Large intestine (tissue), 3 donors: Measurements from ENCODE around the gene C6orf62. TPM values are rescaled to one million over a fixed set of nuclear protein-coding genes. Genes with fewer than 3 reads are reported as not detected.

Source experiments
- DNase-seq, 2 donors: peaks; one replicate each; pipeline versions ENCODE4 v3.0.0 to v3.0.0-alpha.2; 2013
- H3K27ac ChIP-seq: one replicate; pipeline ENCODE4 v1.5.1; 2013; ENCODE audit warnings: low read length
- H3K27me3 ChIP-seq: 2 replicates; pipeline ENCODE4 v1.6.1; 2013; ENCODE audit warnings: low read length; ENCODE audit not compliant: control insufficient read depth, insufficient read depth
- H3K36me3 ChIP-seq: 2 replicates; pipeline ENCODE4 v1.6.1; 2013; ENCODE audit warnings: low read length; ENCODE audit not compliant: control insufficient read depth, insufficient read depth
- H3K4me1 ChIP-seq: one replicate; pipeline ENCODE4 v1.6.1; 2013; ENCODE audit warnings: low read length; ENCODE audit not compliant: control insufficient read depth, insufficient read depth
- H3K4me3 ChIP-seq: one replicate; pipeline ENCODE4 v1.5.1; 2013; ENCODE audit warnings: low read length
- H3K9me3 ChIP-seq: one replicate; pipeline ENCODE4 v1.6.1; 2013; ENCODE audit warnings: mild to moderate bottlenecking, low read depth, low read length, moderate library complexity; ENCODE audit not compliant: control insufficient read depth
- WGBS: methylation state at CpG from one replicate; pipeline ENCODE4 v1.1.5; 2013; ENCODE audit warnings: low lambda C conversion rate; ENCODE audit not compliant: insufficient coverage; 5-methylcytosine and 5-hydroxymethylcytosine counted together
- polyA plus RNA-seq: library from polyadenylated mRNA; unstranded; fragments of 120-200 nt; gene quantifications from one replicate; pipeline ENCODE4 v1.2.1, GENCODE V29; 2013

C6orf62 gene
- polyA plus RNA-seq, 1 donor: 84.4 TPM

- peak overlapping the region; percentile 97 for H3K27ac ChIP-seq
- no peaks in the 10 kb centered on the region for H3K27me3 ChIP-seq
- no peak overlapping the region for H3K4me3 ChIP-seq
- H3K9me3 ChIP-seq: no peaks in the 10 kb centered on the region
- no CpG with 5 or more reads among the region's 2 CpGs for WGBS
- no peak for DNase-seq
- peaks cover 33% of the 10 kb centered on the region for H3K36me3 ChIP-seq
- H3K4me1 ChIP-seq: peaks cover 42% of the 10 kb centered on the region
Measured at GRCh38 chr6:24660105-24660504, 58.8 kb downstream of the C6orf62 start.

GRCh38 chr6:24659561-24659960 lies 59.4 kb downstream of the C6orf62 start:
- no peaks in the 10 kb centered on the region for H3K9me3 ChIP-seq
- H3K4me1 ChIP-seq: peaks cover 42% of the 10 kb centered on the region
- no CpG with 5 or more reads among the region's 1 CpG for WGBS
- no peak for DNase-seq
- peak overlapping the region; percentile 97 for H3K27ac ChIP-seq
- H3K36me3 ChIP-seq: peaks cover 30% of the 10 kb centered on the region
- H3K4me3 ChIP-seq: no peak overlapping the region
- no peaks in the 10 kb centered on the region for H3K27me3 ChIP-seq

DNA sequence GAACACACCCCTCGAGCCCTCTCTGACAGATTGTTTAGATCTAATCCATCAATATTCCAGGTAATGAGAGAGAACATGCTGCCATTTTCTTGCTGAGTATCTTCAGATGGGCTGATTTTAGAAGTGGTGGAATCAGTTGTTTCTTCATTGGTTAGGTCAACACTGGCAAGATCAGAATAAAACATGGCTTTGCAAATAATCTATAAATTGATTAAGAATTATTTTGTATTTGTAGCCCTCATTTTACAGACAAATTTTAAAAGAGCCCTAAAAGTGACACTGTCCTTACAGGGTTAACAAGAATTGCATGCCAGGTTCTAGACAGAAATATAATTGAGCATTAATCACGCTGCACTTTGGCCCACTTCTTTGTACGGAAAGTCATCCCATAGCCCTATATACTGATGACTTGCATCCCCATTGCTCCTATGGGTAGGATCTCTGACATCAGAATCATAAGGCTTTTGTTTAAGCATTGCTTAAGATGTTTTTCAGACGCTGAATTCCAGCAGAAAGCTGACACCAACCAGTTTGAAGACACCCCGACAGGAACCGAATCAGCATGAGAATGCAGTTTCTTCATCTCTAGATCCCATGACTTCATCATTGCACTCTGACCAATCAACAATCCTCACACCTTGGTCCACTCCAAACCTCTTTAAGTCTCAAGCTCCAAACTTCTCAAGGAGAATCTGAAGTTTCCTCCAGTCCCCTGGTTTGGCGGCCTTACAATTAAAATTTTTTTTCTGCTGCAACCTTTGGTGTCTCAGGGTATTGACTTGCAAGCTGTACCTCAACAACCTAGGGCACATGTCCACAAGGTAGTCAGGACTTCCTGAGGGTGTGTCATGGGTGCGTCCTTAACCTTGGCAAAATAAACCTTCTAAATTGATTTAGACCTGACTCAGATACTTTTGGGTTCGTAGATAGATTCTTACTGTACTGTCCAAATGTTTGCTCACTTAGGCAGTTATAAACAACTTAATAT lies 60.1 kb downstream of the C6orf62 start:
- Histone ChIP-seq H3K27ac (peak overlapping the region; percentile 97), H3K27me3 (no peaks in the 10 kb centered on the region), H3K9me3 (no peaks in the 10 kb centered on the region), H3K4me3 (no peak overlapping the region), H3K36me3 (peaks cover 31% of the 10 kb centered on the region), H3K4me1 (peaks cover 42% of the 10 kb centered on the region)
- DNase-seq: peak; percentile 71 to 77
- WGBS: 75% methylated on average over 2 of the region's 9 CpGs

- Histone ChIP-seq H3K4me3 (no peak overlapping the region), H3K9me3 (no peaks in the 10 kb centered on the region), H3K27me3 (no peaks in the 10 kb centered on the region), H3K27ac (peak overlapping the region; percentile 4), H3K4me1 (peaks cover 23% of the 10 kb centered on the region), H3K36me3 (peaks cover 53% of the 10 kb centered on the region)
- no CpG with 5 or more reads among the region's 1 CpG for WGBS
- no peak for DNase-seq
Measured at GRCh38 chr6:24655215-24655614, 63.7 kb downstream of the C6orf62 start.

Other genes with a start within 250 kb of the C6orf62 start
- 2.2 TPM for gene GPLD1, start 229.6 kb downstream of the C6orf62 start, polyA plus RNA-seq
- gene ALDH5A1, start 224.2 kb downstream of the C6orf62 start, polyA plus RNA-seq: 29.8 TPM
- gene KIAA0319, start 73.0 kb downstream of the C6orf62 start, polyA plus RNA-seq: 0.96 TPM
- gene TDP2, start 52.3 kb downstream of the C6orf62 start, polyA plus RNA-seq: 292 TPM
- 17.6 TPM for gene ACOT13, start 52.1 kb downstream of the C6orf62 start, polyA plus RNA-seq
- gene GMNN, start 55.8 kb upstream of the C6orf62 start, polyA plus RNA-seq: 36.0 TPM
- not detected for gene ARMH2, start 79.8 kb upstream of the C6orf62 start, polyA plus RNA-seq
- 2.1 TPM for gene RIPOR2, start 216.8 kb upstream of the C6orf62 start, polyA plus RNA-seq